Endothelial cell of umbilical vein (primary cell): ENCODE results near the gene FAM222B. TPM values are rescaled to one million over a fixed set of nuclear protein-coding genes. Genes with fewer than 3 reads are reported as not detected.

Experiments
- Bru-seq: library from RNA; stranded (reverse); fragments of 400-500 nt; gene quantifications from one replicate; lab custom pipeline; 2021; lab: Mats Ljungman, UMichigan
- BruChase-seq, 2 experiments: library from RNA; stranded (reverse); fragments of 400-500 nt; gene quantifications; one replicate each; lab custom pipeline; 2021; lab: Mats Ljungman, UMichigan
- BruUV-seq: library from RNA; stranded (reverse); fragments of 400-500 nt; replicated peaks from 2 replicates; lab custom pipeline; 2021; lab: Mats Ljungman, UMichigan
- CTCF ChIA-PET: fragments of 300-600, 350-600 bp; sonication (Branson Sonifier 250); formaldehyde crosslinking; loops from one replicate; lab custom pipeline; 2021; ENCODE audit warnings: antibody characterized with exemption, inconsistent platforms; lab: Charles Lee
- POLR2A ChIA-PET: fragments of 300-600, 350-600 bp; sonication (Branson Sonifier 250); formaldehyde crosslinking; loops from one replicate; lab custom pipeline; 2021; ENCODE audit warnings: antibody characterized with exemption, inconsistent platforms; lab: Charles Lee
- DNase-seq: peaks from one replicate; pipeline ENCODE4 v3.0.0-alpha.2; 2011; ENCODE audit warnings: low read depth, low spot score
- FAIRE-seq: peaks from 2 replicates; lab custom pipeline; 2011; peaks lifted over from hg19 to GRCh38; lab: Jason Lieb, UNC
- H2AFZ ChIP-seq: 2 replicates; pipeline ENCODE4 v1.6.0; 2012; ENCODE audit warnings: low read depth, low read length, control low read depth, inconsistent platforms
- H3K27ac ChIP-seq: 2 replicates; pipeline ENCODE4 v1.5.1; 2011; ENCODE audit warnings: low read depth, mild to moderate bottlenecking, control low read depth, low read length, moderate library complexity; ENCODE audit not compliant: insufficient read depth
- H3K27me3 ChIP-seq, 2 experiments: 2 replicates each; pipeline versions ENCODE4 v1.6.0 to v1.6.1; 2011; ENCODE audit warnings: low read length in 2 of 2, mixed read lengths in 1 of 2; ENCODE audit not compliant: control insufficient read depth in 2 of 2, insufficient read depth in 2 of 2
- H3K36me3 ChIP-seq, 2 experiments: 2 replicates in 1 of 2; 3 replicates in 1 of 2; pipeline ENCODE4 v1.5.1; 2011; ENCODE audit warnings: low read length in 2 of 2, mild to moderate bottlenecking in 1 of 2, moderate library complexity in 1 of 2; ENCODE audit not compliant: control insufficient read depth in 2 of 2, insufficient read depth in 2 of 2; ENCODE audit errors: extremely low read depth in 1 of 2
- H3K4me1 ChIP-seq: 3 replicates; pipeline ENCODE4 v1.5.1; 2011; ENCODE audit warnings: mild to moderate bottlenecking, low read length; ENCODE audit not compliant: control insufficient read depth, insufficient read depth; ENCODE audit errors: extremely low read depth
- H3K4me2 ChIP-seq: 2 replicates; pipeline ENCODE4 v1.6.1; 2011; ENCODE audit warnings: low read length, control low read depth, mixed read lengths; ENCODE audit not compliant: insufficient read depth
- H3K4me3 ChIP-seq, 3 experiments: fragments of 200-600 bp in 1 of 3; sonication (generic), shearing (Covaris generic) in 1 of 3; replicated peaks in 1 of 3; 2 replicates each; pipeline ENCODE4 v1.5.1; 2011 to 2016; ENCODE audit warnings: control low read depth in 3 of 3, low read length in 3 of 3, mild to moderate bottlenecking in 2 of 3, inconsistent platforms in 1 of 3, low read depth in 1 of 3, moderate library complexity in 1 of 3; ENCODE audit not compliant: insufficient read depth in 1 of 3
- H3K79me2 ChIP-seq: 2 replicates; pipeline ENCODE4 v1.6.0; 2012; ENCODE audit warnings: low read length, inconsistent platforms; ENCODE audit not compliant: control insufficient read depth, insufficient read depth
- H3K9ac ChIP-seq: replicated peaks from 2 replicates; pipeline ENCODE3; 2011; ENCODE audit warnings: low read length, control low read depth; ENCODE audit not compliant: insufficient read depth; ENCODE audit errors: extremely low read depth
- H3K9me1 ChIP-seq: replicated peaks from 3 replicates; pipeline ENCODE4 v1.6.0; 2011; ENCODE audit warnings: mild to moderate bottlenecking, low read length; ENCODE audit not compliant: control insufficient read depth, insufficient read depth; ENCODE audit errors: extremely low read depth
- H3K9me3 ChIP-seq: replicated peaks from 2 replicates; pipeline ENCODE4 v1.5.1; 2012; ENCODE audit warnings: low read length, inconsistent platforms; ENCODE audit not compliant: control insufficient read depth, insufficient read depth
- H4K20me1 ChIP-seq: replicated peaks from 2 replicates; pipeline ENCODE3; 2011; ENCODE audit warnings: mild to moderate bottlenecking, low read length; ENCODE audit not compliant: control insufficient read depth, insufficient read depth; ENCODE audit errors: extremely low read depth
- CTCF ChIP-seq, 2 donors: IDR thresholded peaks; 1 replicate in 1 of 2; 2 replicates in 1 of 2; pipeline ENCODE4 v1.5.1; 2011; ENCODE audit warnings: low read length in 2 of 2, mild to moderate bottlenecking in 2 of 2, moderate library complexity in 2 of 2, control low read depth in 1 of 2, inconsistent platforms in 1 of 2, low read depth in 1 of 2; ENCODE audit not compliant: insufficient read depth in 1 of 2; ENCODE audit errors: extremely low read depth in 1 of 2
- EZH2 ChIP-seq: IDR thresholded peaks from 2 replicates; pipeline ENCODE4 v1.6.1; 2012; ENCODE audit warnings: borderline replicate concordance, low read depth, mild to moderate bottlenecking, moderate library complexity, low read length, inconsistent platforms; ENCODE audit not compliant: severe bottlenecking
- FOS ChIP-seq: IDR thresholded peaks from 2 replicates; pipeline ENCODE4 v1.6.1; 2011; ENCODE audit warnings: mild to moderate bottlenecking, low read length, moderate library complexity, borderline replicate concordance; ENCODE audit not compliant: insufficient read depth
- GATA2 ChIP-seq: IDR thresholded peaks from 2 replicates; pipeline ENCODE4 v1.7.0; 2011; ENCODE audit warnings: low read depth, mild to moderate bottlenecking, moderate library complexity, mixed read lengths, low read length; ENCODE audit not compliant: insufficient read length, insufficient read depth
- JUN ChIP-seq: IDR thresholded peaks from 2 replicates; pipeline ENCODE4 v1.6.1; 2011; ENCODE audit warnings: borderline replicate concordance, low read depth; ENCODE audit not compliant: insufficient read length, insufficient read depth
- MAX ChIP-seq: IDR thresholded peaks from 2 replicates; pipeline ENCODE4 v1.6.1; 2011; ENCODE audit not compliant: insufficient read depth, insufficient read length
- MYC ChIP-seq: IDR thresholded peaks from one replicate; pipeline ENCODE4 v1.6.1; 2011; ENCODE audit warnings: mild to moderate bottlenecking, low read depth, low read length
- POLR2A ChIP-seq: IDR thresholded peaks from 2 replicates; pipeline ENCODE4 v1.6.1; 2012; ENCODE audit warnings: low read depth, mild to moderate bottlenecking, control low read depth, low read length
- POLR2AphosphoS5 ChIP-seq: IDR thresholded peaks from 2 replicates; pipeline ENCODE4 v1.6.1; 2012; ENCODE audit warnings: low read depth, mild to moderate bottlenecking, control low read depth, low read length, moderate library complexity; ENCODE audit not compliant: insufficient read depth
- dilution Hi-C: fragments of 300-500 bp; cut with MboI; formaldehyde crosslinking; loops from one replicate; pipeline ENCODE4 v1.15.0; 2019; ENCODE audit warnings: low sequenced_read_pairs; ENCODE audit not compliant: extremely low pct_ligation_motif_present
- intact Hi-C: fragments of 100-400 bp; cut with micrococcal nuclease; formaldehyde crosslinking; loops from one replicate; pipeline ENCODE4 v1.10.0; 2022
- long read RNA-seq: library from polyadenylated mRNA; stranded (forward); transcript quantifications from one replicate; pipeline ENCODE4 v2.0.0, GENCODE V29; 2021
- polyA minus RNA-seq, 3 experiments: library from RNA; depleted of rRNA, polyadenylated mRNA; stranded (reverse); fragments of >200 nt; gene quantifications; 1 replicate in 1 of 3; 2 replicates in 2 of 3; pipeline ENCODE4 v1.2.3, GENCODE V29; 2011
- polyA plus RNA-seq, 4 experiments: library from polyadenylated mRNA; depleted of rRNA in 3 of 4; stranded (reverse) in 3 of 4; unstranded in 1 of 4; fragments of >200 nt; gene quantifications; 2 replicates each; pipeline versions ENCODE4 v1.2.1 to v1.2.3, GENCODE V29; 2011 to 2012; ENCODE audit warnings: missing spikeins in 1 of 4
- total RNA-seq: library from RNA; stranded (reverse); gene quantifications from 2 replicates; pipeline ENCODE4 v1.2.3, GENCODE V29; 2021

Gene FAM222B
- 30.6 and 33.7 TPM in 2 replicates for total RNA-seq
- polyA plus RNA-seq: 20.6 and 21.1 TPM in 2 replicates
- polyA plus RNA-seq (2011; cell fraction: cytosol; rRNA removed): 18.3 and 19.6 TPM in 2 replicates
- polyA plus RNA-seq (2011; cell fraction: nucleus; rRNA removed): 23.3 and 23.6 TPM in 2 replicates
- 22.9 and 24.4 TPM in 2 replicates for polyA plus RNA-seq (2012)
- 41.2 and 46.6 TPM in 2 replicates for polyA minus RNA-seq
- 8.4 TPM for polyA minus RNA-seq (2011; cell fraction: cytosol; rRNA and poly(A)+ RNA removed)
- 40.4 and 42.2 TPM in 2 replicates for polyA minus RNA-seq (2011; cell fraction: nucleus; rRNA and poly(A)+ RNA removed)
- percentile 79 among the genes with signal in this experiment for Bru-seq, nascent RNA
- percentile 83 among the genes with signal in this experiment for BruChase-seq, experiment 1, labeled RNA remaining after a 6-hour chase
- BruChase-seq, experiment 2, labeled RNA remaining after a 2-hour chase: percentile 83 among the genes with signal in this experiment
- long read RNA-seq, full-length matches to known transcripts: 13 of 28 reads
- long read RNA-seq, partial matches to known transcripts: 10 of 28 reads
- long read RNA-seq, other reads (novel, unspliced or antisense): 5 of 28 reads

- H3K36me3 ChIP-seq: no peaks in the 10 kb centered on the region
- BruUV-seq: no TSS peak
- POLR2A ChIA-PET: interaction anchor here (0.5 to 1.7 kb wide), 6 partner anchors 29 to 749 kb away, joined by 3 to 10 read pairs (median 6); no protein-coding TSS in a partner anchor
These were observed at the start of gene FAM222B for GRCh38 chr17:28842282-28843012. TSS of gene FAM222B (minus strand) at chr17:28842790. CDS start at chr17:28766667, 76,123 bp downstream.

GRCh38 chr17:28892024-28892423 lies 49.4 kb upstream of the FAM222B start:
- intact Hi-C loops: loop anchor here (2.0 kb wide), 2 partner anchors 13 to 165 kb away; partner anchors contain the start of gene TLCD1

More at GRCh38 chr17:28842282-28843012, at the start of gene FAM222B:
- dilution Hi-C loops: no loop called here
- H3K27ac ChIP-seq: peak within 1 kb of the TSS; percentile 54
- no peaks in the 10 kb centered on the region for H3K9me1 ChIP-seq
- H3K4me2 ChIP-seq: peak within 1 kb of the TSS; percentile 91
- no peaks in the 10 kb centered on the region for H3K9me3 ChIP-seq
- peaks cover 19% of the 10 kb centered on the region for H3K4me1 ChIP-seq
- H3K4me3 ChIP-seq: peak within 1 kb of the TSS; percentile 38 to 70 (median 65)
- intact Hi-C loops: loop anchor here (1.0 kb wide), 2 partner anchors 30 to 79 kb away; no protein-coding TSS in a partner anchor
- H4K20me1 ChIP-seq: no peaks in the 10 kb centered on the region
- H2AFZ ChIP-seq: peak within 1 kb of the TSS; percentile 95
- peak within 1 kb of the TSS; percentile 74 for H3K9ac ChIP-seq
- H3K27me3 ChIP-seq: no peaks in the 10 kb centered on the region
- CTCF ChIA-PET: interaction anchor here (0.6 to 7.3 kb wide), 18 partner anchors 11 to 275 kb away, joined by 3 to 130 read pairs (median 5); partner anchors contain the start of genes FLOT2 and TLCD1
- DNase-seq (peak; percentile 87), FAIRE-seq (peak; percentile 80)
- TF ChIP-seq FOS (no peak), POLR2AphosphoS5 (peak; percentile 80), POLR2A (peak; percentile 72)
- peaks cover 48% of the 10 kb centered on the region for H3K79me2 ChIP-seq

More at GRCh38 chr17:28892024-28892423, 49.4 kb upstream of the FAM222B start:
- Histone ChIP-seq H3K79me2 (peaks cover 25% of the 10 kb centered on the region), H3K9me3 (no peaks in the 10 kb centered on the region), H3K4me1 (peaks cover 51% of the 10 kb centered on the region), H3K27me3 (no peaks in the 10 kb centered on the region), H3K9ac (no peak overlapping the region), H3K9me1 (no peaks in the 10 kb centered on the region), H3K4me3 (no peak overlapping the region), H2AFZ (no peak overlapping the region), H3K36me3 (no peaks in the 10 kb centered on the region), H3K4me2 (no peak overlapping the region), H3K27ac (no peak overlapping the region), H4K20me1 (no peaks in the 10 kb centered on the region)
- no peak for TF ChIP-seq POLR2A
- TF ChIP-seq MYC: no peak
- TF ChIP-seq GATA2: no peak
- no peak for TF ChIP-seq MAX
- no peak for TF ChIP-seq EZH2
- no peak for TF ChIP-seq JUN
- no peak for TF ChIP-seq POLR2AphosphoS5
- TF ChIP-seq CTCF (IDR thresholded peaks at IDR 0.05; ENCODE audit: extremely low read depth in 1 of 2, insufficient read depth in 1 of 2, low read depth in 1 of 2, low read length in 2 of 2): no peak
- no peak for TF ChIP-seq FOS
- DNase-seq (no peak), FAIRE-seq (no peak)
- POLR2A ChIA-PET: interaction anchor here (0.6 to 1.3 kb wide), 3 partner anchors 16 to 110 kb away, joined by 4 to 10 read pairs (median 5); partner anchors contain the start of gene FAM222B
- dilution Hi-C loops: no loop called here
- no TSS peak for BruUV-seq
- CTCF ChIA-PET: interaction anchor here (1.2 to 4.5 kb wide), 6 partner anchors 13 to 165 kb away, joined by 3 to 29 read pairs (median 6); no protein-coding TSS in a partner anchor
